B cell (primary cell): ENCODE measurements around the gene PRELID3B. TPM values are rescaled to one million over a fixed set of nuclear protein-coding genes. Genes with fewer than 3 reads are reported as not detected.

ENCODE experiments used
- ATAC-seq: fragments of 200-7000 bp; cut with Tn5 transposase; one replicate; pipeline ENCODE4 v1.10.0; 2021; ENCODE audit warnings: low read depth, mild to moderate bottlenecking, moderate number of reproducible peaks, moderate library complexity
- CTCF ChIA-PET: fragments of 350-600 bp; sonication (Branson Sonifier 250); formaldehyde crosslinking; loops from one replicate; lab custom pipeline; 2021; ENCODE audit warnings: antibody characterized with exemption, inconsistent platforms; lab: Charles Lee
- POLR2A ChIA-PET: fragments of 350-600 bp; sonication (Branson Sonifier 250); formaldehyde crosslinking; loops from one replicate; lab custom pipeline; 2021; ENCODE audit warnings: antibody characterized with exemption; lab: Charles Lee
- DNase-seq: peaks from one replicate; pipeline ENCODE4 v3.0.0; 2013
- H2AFZ ChIP-seq: 2 replicates; pipeline ENCODE4 v1.6.1; 2012; ENCODE audit warnings: mild to moderate bottlenecking, low read depth, low read length; ENCODE audit not compliant: insufficient read depth, poor library complexity, severe bottlenecking
- H3K27ac ChIP-seq, 2 donors: 1 replicate in 1 of 2; 2 replicates in 1 of 2; pipeline ENCODE4 v1.5.1; 2012 to 2013; ENCODE audit warnings: low read length in 2 of 2, mild to moderate bottlenecking in 2 of 2, moderate library complexity in 1 of 2
- H3K27me3 ChIP-seq, 4 experiments: fragments of 200-600 bp in 1 of 4; sonication (generic) in 1 of 4; replicated peaks in 1 of 4; 1 replicate in 2 of 4; 2 replicates in 2 of 4; pipeline versions ENCODE4 v1.6.1 to v1.7.0; 2013 to 2016; ENCODE audit warnings: low read length in 3 of 4, mild to moderate bottlenecking in 2 of 4, mixed read lengths in 1 of 4, moderate library complexity in 1 of 4; ENCODE audit not compliant: insufficient read depth in 4 of 4, control insufficient read depth in 3 of 4; ENCODE audit errors: control extremely low read depth in 1 of 4
- H3K36me3 ChIP-seq, 2 experiments: replicated peaks in 1 of 2; 1 replicate in 1 of 2; 2 replicates in 1 of 2; pipeline versions ENCODE4 v1.6.1 to v1.7.1; 2013; ENCODE audit warnings: low read length in 1 of 2; ENCODE audit not compliant: insufficient read depth in 2 of 2, control insufficient read depth in 1 of 2; ENCODE audit errors: control extremely low read depth in 1 of 2, extremely low read depth in 1 of 2
- H3K4me1 ChIP-seq, 2 donors: fragments of 200-600 bp in 1 of 2; sonication (generic) in 1 of 2; 1 replicate in 1 of 2; 2 replicates in 1 of 2; pipeline versions ENCODE4 v1.5.1 to v1.6.1; 2013 to 2017; ENCODE audit warnings: low read length in 2 of 2; ENCODE audit not compliant: control insufficient read depth in 2 of 2, insufficient read depth in 2 of 2
- H3K4me2 ChIP-seq: replicated peaks from 2 replicates; pipeline ENCODE3; 2012; ENCODE audit warnings: mild to moderate bottlenecking, low read depth, low read length; ENCODE audit not compliant: poor library complexity, severe bottlenecking
- H3K4me3 ChIP-seq, 5 experiments: fragments of 200-600 bp in 1 of 5; sonication (generic) in 1 of 5; 1 replicate in 3 of 5; 2 replicates in 2 of 5; pipeline versions ENCODE4 v1.5.1 to v1.7.0; 2011 to 2016; ENCODE audit warnings: low read length in 4 of 5, mild to moderate bottlenecking in 4 of 5, low read depth in 2 of 5, control low read depth in 1 of 5, moderate library complexity in 1 of 5; ENCODE audit not compliant: insufficient read depth in 1 of 5; ENCODE audit errors: control extremely low read depth in 1 of 5, extremely low read depth in 1 of 5
- H3K79me2 ChIP-seq: fragments of 200-600 bp; sonication (generic); one replicate; pipeline ENCODE4 v1.6.0; 2016; ENCODE audit warnings: low read length; ENCODE audit not compliant: control insufficient read depth, insufficient read depth
- H3K9ac ChIP-seq: fragments of 200-600 bp; sonication (generic); 2 replicates; pipeline ENCODE4 v1.6.1; 2017; ENCODE audit warnings: mild to moderate bottlenecking, low read length, moderate library complexity
- H3K9me3 ChIP-seq, 3 donors: one replicate each; pipeline versions ENCODE4 v1.6.1 to v1.7.1; 2013; ENCODE audit warnings: low read length in 2 of 3; ENCODE audit not compliant: control insufficient read depth in 2 of 3, insufficient read depth in 1 of 3; ENCODE audit errors: control extremely low read depth in 1 of 3
- H4K20me1 ChIP-seq: 2 replicates; pipeline ENCODE4 v1.6.0; 2012; ENCODE audit warnings: mild to moderate bottlenecking, low read length; ENCODE audit not compliant: insufficient read depth, control insufficient read depth, poor library complexity, severe bottlenecking
- H3K27ac Mint-ChIP-seq: one replicate; pipeline ENCODE4 v1.8.0; 2021; ENCODE audit warnings: mixed read lengths
- H3K27me3 Mint-ChIP-seq: one replicate; pipeline ENCODE4 v1.8.0; 2021; ENCODE audit warnings: mixed read lengths
- H3K4me1 Mint-ChIP-seq: one replicate; pipeline ENCODE4 v1.8.0; 2021; ENCODE audit warnings: mixed read lengths
- H3K4me3 Mint-ChIP-seq: one replicate; pipeline ENCODE4 v1.8.0; 2021; ENCODE audit warnings: mixed read lengths
- H3K9me3 Mint-ChIP-seq: one replicate; pipeline ENCODE4 v1.8.0; 2022; ENCODE audit warnings: mixed read lengths; ENCODE audit not compliant: insufficient read depth
- EZH2 ChIP-seq: IDR thresholded peaks from 2 replicates; pipeline ENCODE4 v1.6.1; 2012; ENCODE audit warnings: borderline replicate concordance, low read depth, mild to moderate bottlenecking, moderate library complexity, low read length; ENCODE audit not compliant: insufficient read depth, poor library complexity, severe bottlenecking
- WGBS: methylation state at CpG from one replicate; pipeline ENCODE4 v1.1.5; 2013; ENCODE audit warnings: missing lambda C conversion rate; ENCODE audit not compliant: insufficient coverage; 5-methylcytosine and 5-hydroxymethylcytosine counted together
- intact Hi-C: fragments of 100-400 bp; cut with micrococcal nuclease; formaldehyde crosslinking; loops from one replicate; pipeline ENCODE4 v1.10.0; 2022
- polyA plus RNA-seq: library from polyadenylated mRNA; depleted of rRNA; stranded (reverse); fragments of >200 nt; gene quantifications from 2 replicates; pipeline ENCODE4 v1.2.3, GENCODE V29; 2012
- total RNA-seq, 2 donors: library from RNA; stranded (reverse); fragments of 120-200 nt in 1 of 2; gene quantifications; 1 replicate in 1 of 2; 2 replicates in 1 of 2; pipeline versions ENCODE4 v1.2.3 to v1.2.4, GENCODE V29; 2013 to 2022
- TF ChIP-seq, protein P1 (sequence below): fragments of 200-600 bp; IDR thresholded peaks from one replicate; pipeline ENCODE4 v1.8.0; 2022; ENCODE audit warnings: antibody characterized with exemption, mild to moderate bottlenecking

Gene PRELID3B
- total and polyA plus RNA-seq, 2 donors (not counting 1 experiment from before 2014, with no cell fraction given): 24.1 to 46.8 TPM

DNA sequence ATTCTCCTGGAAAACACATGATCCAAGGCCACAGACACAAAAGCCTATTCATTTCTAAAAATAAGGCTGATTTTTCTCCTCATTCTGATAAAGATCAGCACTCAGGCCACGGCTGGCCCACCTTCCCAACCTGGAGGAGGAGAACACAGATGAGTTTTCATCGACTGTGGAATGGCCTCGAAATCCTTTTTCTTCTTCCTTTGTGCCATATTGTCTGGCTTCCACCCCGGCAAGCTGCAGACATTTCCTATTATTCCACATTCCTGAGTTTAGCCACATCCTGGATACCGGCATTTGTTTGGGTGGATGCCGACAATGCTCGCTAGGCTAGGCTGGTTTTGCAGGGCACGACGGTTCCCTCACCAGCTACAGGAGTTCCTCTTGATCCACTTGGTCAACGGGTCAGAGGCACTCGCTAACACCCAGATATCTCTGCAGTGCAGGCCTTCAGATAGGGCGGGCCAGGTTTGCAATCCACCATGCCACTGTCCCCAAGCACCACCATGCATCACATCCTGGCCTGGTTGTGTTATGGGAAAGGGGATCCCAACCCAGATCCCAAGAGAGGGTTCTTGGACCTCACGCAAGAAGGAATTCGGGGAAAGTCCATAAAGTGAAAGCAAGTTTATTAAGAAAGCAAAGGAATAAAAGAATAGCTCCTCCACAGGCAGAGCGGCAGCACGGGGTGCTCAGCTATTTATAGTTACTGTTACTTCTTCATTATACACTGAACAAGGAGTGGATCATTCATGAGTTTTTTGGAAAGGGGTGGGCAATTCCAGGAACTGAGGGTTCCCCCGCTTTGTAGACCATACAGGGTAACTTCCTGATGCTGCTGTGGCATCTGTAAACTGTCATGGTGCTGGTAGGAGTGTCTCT, 31.4 kb downstream of the PRELID3B start:
- H3K9me3 Mint-ChIP-seq: no peaks in the 10 kb centered on the region
- POLR2A ChIA-PET: interaction anchor here (1.0 kb wide), 1 partner anchor 9 kb away, joined by 5 read pairs; no protein-coding TSS in a partner anchor
- DNase-seq (no peak), ATAC-seq (no peak)
- no peaks in the 10 kb centered on the region for H4K20me1 ChIP-seq
- H3K27me3 Mint-ChIP-seq: no peaks in the 10 kb centered on the region
- CTCF ChIA-PET: interaction anchor here (0.9 kb wide), 1 partner anchor 21 kb away, joined by 3 read pairs; the partner anchor contains the start of gene ATP5F1E
- no peak overlapping the region for H2AFZ ChIP-seq
- no peak overlapping the region for H3K4me2 ChIP-seq
- H3K4me3 ChIP-seq: no peak overlapping the region
- H3K9me3 ChIP-seq: peaks cover 0 to 6% (median 0%) of the 10 kb centered on the region in 3 donors
- no peaks in the 10 kb centered on the region for H3K27me3 ChIP-seq
- intact Hi-C loops: no loop called here
- no peaks in the 10 kb centered on the region for H3K36me3 ChIP-seq
- H3K27ac ChIP-seq: no peak overlapping the region
- peak overlapping the region; percentile 10 for H3K27ac Mint-ChIP-seq
- TF ChIP-seq, protein P1, sequence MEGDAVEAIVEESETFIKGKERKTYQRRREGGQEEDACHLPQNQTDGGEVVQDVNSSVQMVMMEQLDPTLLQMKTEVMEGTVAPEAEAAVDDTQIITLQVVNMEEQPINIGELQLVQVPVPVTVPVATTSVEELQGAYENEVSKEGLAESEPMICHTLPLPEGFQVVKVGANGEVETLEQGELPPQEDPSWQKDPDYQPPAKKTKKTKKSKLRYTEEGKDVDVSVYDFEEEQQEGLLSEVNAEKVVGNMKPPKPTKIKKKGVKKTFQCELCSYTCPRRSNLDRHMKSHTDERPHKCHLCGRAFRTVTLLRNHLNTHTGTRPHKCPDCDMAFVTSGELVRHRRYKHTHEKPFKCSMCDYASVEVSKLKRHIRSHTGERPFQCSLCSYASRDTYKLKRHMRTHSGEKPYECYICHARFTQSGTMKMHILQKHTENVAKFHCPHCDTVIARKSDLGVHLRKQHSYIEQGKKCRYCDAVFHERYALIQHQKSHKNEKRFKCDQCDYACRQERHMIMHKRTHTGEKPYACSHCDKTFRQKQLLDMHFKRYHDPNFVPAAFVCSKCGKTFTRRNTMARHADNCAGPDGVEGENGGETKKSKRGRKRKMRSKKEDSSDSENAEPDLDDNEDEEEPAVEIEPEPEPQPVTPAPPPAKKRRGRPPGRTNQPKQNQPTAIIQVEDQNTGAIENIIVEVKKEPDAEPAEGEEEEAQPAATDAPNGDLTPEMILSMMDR: no peak
- no peak for TF ChIP-seq EZH2
- peaks cover 53% of the 10 kb centered on the region for H3K4me1 Mint-ChIP-seq
- peaks cover 21 to 32% of the 10 kb centered on the region in 2 donors for H3K4me1 ChIP-seq
- H3K79me2 ChIP-seq: peaks cover 33% of the 10 kb centered on the region
- WGBS: 95% methylated on average over 12 of the region's 17 CpGs
- no peak overlapping the region for H3K4me3 Mint-ChIP-seq
- no peak overlapping the region for H3K9ac ChIP-seq
